Erythroblast (primary cell): ENCODE results near the gene TNFSF13B.
A peak's percentile ranks its signal among the peaks of the same experiment; 100 is the strongest.
"Not testable (repeated sequence)": the region's sequence is repeated elsewhere in the genome, so short reads cannot be mapped to it uniquely, and the experiment has no call there.

Experiments used
- DNase-seq, 2 experiments: peaks; one replicate each; lab custom pipeline; 2025; lab: John Stamatoyannopoulos, UW
- GATA1 ChIP-seq: IDR thresholded peaks from 2 replicates; pipeline ENCODE4 v1.6.1; 2011; ENCODE audit warnings: low read depth, mild to moderate bottlenecking, control low read depth, low read length, moderate library complexity
- POLR2A ChIP-seq: IDR thresholded peaks from 2 replicates; pipeline ENCODE4 v1.6.1; 2011; ENCODE audit warnings: mild to moderate bottlenecking, low read length

Gene TNFSF13B

GRCh38 chr13:108306860-108307259 lies 37.3 kb downstream of the TNFSF13B start:
- no peak for DNase-seq
- TF ChIP-seq GATA1 (no peak), POLR2A (no peak)

GRCh38 chr13:108311596-108311995 lies 42.1 kb downstream of the TNFSF13B start:
- DNase-seq: not testable (repeated sequence)

- no peak for TF ChIP-seq GATA1
- no peak for TF ChIP-seq POLR2A
- peak; percentile 15 to 25 for DNase-seq
These were observed 43.9 kb downstream of the TNFSF13B start for GRCh38 chr13:108313382-108313781.

- DNase-seq: no peak
- no peak for TF ChIP-seq GATA1
- TF ChIP-seq POLR2A: no peak
These were observed 45.8 kb downstream of the TNFSF13B start for GRCh38 chr13:108315273-108315672.

- TF ChIP-seq GATA1 (no peak), POLR2A (no peak)
- no peak for DNase-seq
These were observed 46.5 kb downstream of the TNFSF13B start for GRCh38 chr13:108315991-108316390.

GRCh38 chr13:108316413-108316812 lies 46.9 kb downstream of the TNFSF13B start:
- TF ChIP-seq GATA1 (no peak), POLR2A (no peak)
- DNase-seq: no peak

- DNase-seq: peak; percentile 24 to 50
- TF ChIP-seq GATA1 (no peak), POLR2A (no peak)
These were observed 52.8 kb downstream of the TNFSF13B start for GRCh38 chr13:108322206-108322824.

- TF ChIP-seq POLR2A: no peak
- no peak for TF ChIP-seq GATA1
- no peak for DNase-seq
These were observed 53.5 kb downstream of the TNFSF13B start for GRCh38 chr13:108323031-108323430.

- TF ChIP-seq POLR2A (no peak), GATA1 (no peak)
- no peak for DNase-seq
These were observed 56.3 kb downstream of the TNFSF13B start for GRCh38 chr13:108325863-108326262.

GRCh38 chr13:108326309-108326708 lies 56.8 kb downstream of the TNFSF13B start:
- DNase-seq: no peak

GRCh38 chr13:108328848-108329247 lies 59.3 kb downstream of the TNFSF13B start:
- DNase-seq: no peak
- no peak for TF ChIP-seq GATA1
- no peak for TF ChIP-seq POLR2A

More at GRCh38 chr13:108326309-108326708, 56.8 kb downstream of the TNFSF13B start:
- TF ChIP-seq GATA1 (no peak), POLR2A (no peak)

- no peak for DNase-seq
- no peak for TF ChIP-seq GATA1
- TF ChIP-seq POLR2A: no peak
These were observed 63.3 kb downstream of the TNFSF13B start for GRCh38 chr13:108332791-108333190.

GRCh38 chr13:108342369-108343289 lies 73.1 kb downstream of the TNFSF13B start:
- DNase-seq: peak; percentile 1 to 8
- TF ChIP-seq POLR2A: no peak
- no peak for TF ChIP-seq GATA1

GRCh38 chr13:108345016-108345415 lies 75.5 kb downstream of the TNFSF13B start:
- TF ChIP-seq POLR2A: no peak
- DNase-seq: no peak
